Endothelial cell of umbilical vein (primary cell): ENCODE results near the gene GRM6. TPM values are rescaled to one million over a fixed set of nuclear protein-coding genes. Genes with fewer than 3 reads are reported as not detected.

Experiments
- BruUV-seq: library from RNA; stranded (reverse); fragments of 400-500 nt; replicated peaks from 2 replicates; lab custom pipeline; 2021; lab: Mats Ljungman, UMichigan
- CTCF ChIA-PET: fragments of 300-600, 350-600 bp; sonication (Branson Sonifier 250); formaldehyde crosslinking; loops from one replicate; lab custom pipeline; 2021; ENCODE audit warnings: antibody characterized with exemption, inconsistent platforms; lab: Charles Lee
- POLR2A ChIA-PET: fragments of 300-600, 350-600 bp; sonication (Branson Sonifier 250); formaldehyde crosslinking; loops from one replicate; lab custom pipeline; 2021; ENCODE audit warnings: antibody characterized with exemption, inconsistent platforms; lab: Charles Lee
- DNase-seq: peaks from one replicate; pipeline ENCODE4 v3.0.0-alpha.2; 2011; ENCODE audit warnings: low read depth, low spot score
- FAIRE-seq: peaks from 2 replicates; lab custom pipeline; 2011; peaks lifted over from hg19 to GRCh38; lab: Jason Lieb, UNC
- H2AFZ ChIP-seq: 2 replicates; pipeline ENCODE4 v1.6.0; 2012; ENCODE audit warnings: low read depth, low read length, control low read depth, inconsistent platforms
- H3K27ac ChIP-seq: 2 replicates; pipeline ENCODE4 v1.5.1; 2011; ENCODE audit warnings: low read depth, mild to moderate bottlenecking, control low read depth, low read length, moderate library complexity; ENCODE audit not compliant: insufficient read depth
- H3K27me3 ChIP-seq, 2 experiments: 2 replicates each; pipeline versions ENCODE4 v1.6.0 to v1.6.1; 2011; ENCODE audit warnings: low read length in 2 of 2, mixed read lengths in 1 of 2; ENCODE audit not compliant: control insufficient read depth in 2 of 2, insufficient read depth in 2 of 2
- H3K36me3 ChIP-seq, 2 experiments: 2 replicates in 1 of 2; 3 replicates in 1 of 2; pipeline ENCODE4 v1.5.1; 2011; ENCODE audit warnings: low read length in 2 of 2, mild to moderate bottlenecking in 1 of 2, moderate library complexity in 1 of 2; ENCODE audit not compliant: control insufficient read depth in 2 of 2, insufficient read depth in 2 of 2; ENCODE audit errors: extremely low read depth in 1 of 2
- H3K4me1 ChIP-seq: 3 replicates; pipeline ENCODE4 v1.5.1; 2011; ENCODE audit warnings: mild to moderate bottlenecking, low read length; ENCODE audit not compliant: control insufficient read depth, insufficient read depth; ENCODE audit errors: extremely low read depth
- H3K4me2 ChIP-seq: 2 replicates; pipeline ENCODE4 v1.6.1; 2011; ENCODE audit warnings: low read length, control low read depth, mixed read lengths; ENCODE audit not compliant: insufficient read depth
- H3K4me3 ChIP-seq, 3 experiments: fragments of 200-600 bp in 1 of 3; sonication (generic), shearing (Covaris generic) in 1 of 3; replicated peaks in 1 of 3; 2 replicates each; pipeline ENCODE4 v1.5.1; 2011 to 2016; ENCODE audit warnings: control low read depth in 3 of 3, low read length in 3 of 3, mild to moderate bottlenecking in 2 of 3, inconsistent platforms in 1 of 3, low read depth in 1 of 3, moderate library complexity in 1 of 3; ENCODE audit not compliant: insufficient read depth in 1 of 3
- H3K79me2 ChIP-seq: 2 replicates; pipeline ENCODE4 v1.6.0; 2012; ENCODE audit warnings: low read length, inconsistent platforms; ENCODE audit not compliant: control insufficient read depth, insufficient read depth
- H3K9ac ChIP-seq: replicated peaks from 2 replicates; pipeline ENCODE3; 2011; ENCODE audit warnings: low read length, control low read depth; ENCODE audit not compliant: insufficient read depth; ENCODE audit errors: extremely low read depth
- H3K9me1 ChIP-seq: replicated peaks from 3 replicates; pipeline ENCODE4 v1.6.0; 2011; ENCODE audit warnings: mild to moderate bottlenecking, low read length; ENCODE audit not compliant: control insufficient read depth, insufficient read depth; ENCODE audit errors: extremely low read depth
- H3K9me3 ChIP-seq: replicated peaks from 2 replicates; pipeline ENCODE4 v1.5.1; 2012; ENCODE audit warnings: low read length, inconsistent platforms; ENCODE audit not compliant: control insufficient read depth, insufficient read depth
- H4K20me1 ChIP-seq: replicated peaks from 2 replicates; pipeline ENCODE3; 2011; ENCODE audit warnings: mild to moderate bottlenecking, low read length; ENCODE audit not compliant: control insufficient read depth, insufficient read depth; ENCODE audit errors: extremely low read depth
- CTCF ChIP-seq, 2 donors: IDR thresholded peaks; 1 replicate in 1 of 2; 2 replicates in 1 of 2; pipeline ENCODE4 v1.5.1; 2011; ENCODE audit warnings: low read length in 2 of 2, mild to moderate bottlenecking in 2 of 2, moderate library complexity in 2 of 2, control low read depth in 1 of 2, inconsistent platforms in 1 of 2, low read depth in 1 of 2; ENCODE audit not compliant: insufficient read depth in 1 of 2; ENCODE audit errors: extremely low read depth in 1 of 2
- EZH2 ChIP-seq: IDR thresholded peaks from 2 replicates; pipeline ENCODE4 v1.6.1; 2012; ENCODE audit warnings: borderline replicate concordance, low read depth, mild to moderate bottlenecking, moderate library complexity, low read length, inconsistent platforms; ENCODE audit not compliant: severe bottlenecking
- FOS ChIP-seq: IDR thresholded peaks from 2 replicates; pipeline ENCODE4 v1.6.1; 2011; ENCODE audit warnings: mild to moderate bottlenecking, low read length, moderate library complexity, borderline replicate concordance; ENCODE audit not compliant: insufficient read depth
- GATA2 ChIP-seq: IDR thresholded peaks from 2 replicates; pipeline ENCODE4 v1.7.0; 2011; ENCODE audit warnings: low read depth, mild to moderate bottlenecking, moderate library complexity, mixed read lengths, low read length; ENCODE audit not compliant: insufficient read length, insufficient read depth
- JUN ChIP-seq: IDR thresholded peaks from 2 replicates; pipeline ENCODE4 v1.6.1; 2011; ENCODE audit warnings: borderline replicate concordance, low read depth; ENCODE audit not compliant: insufficient read length, insufficient read depth
- MYC ChIP-seq: IDR thresholded peaks from one replicate; pipeline ENCODE4 v1.6.1; 2011; ENCODE audit warnings: mild to moderate bottlenecking, low read depth, low read length
- POLR2A ChIP-seq: IDR thresholded peaks from 2 replicates; pipeline ENCODE4 v1.6.1; 2012; ENCODE audit warnings: low read depth, mild to moderate bottlenecking, control low read depth, low read length
- POLR2AphosphoS5 ChIP-seq: IDR thresholded peaks from 2 replicates; pipeline ENCODE4 v1.6.1; 2012; ENCODE audit warnings: low read depth, mild to moderate bottlenecking, control low read depth, low read length, moderate library complexity; ENCODE audit not compliant: insufficient read depth
- dilution Hi-C: fragments of 300-500 bp; cut with MboI; formaldehyde crosslinking; loops from one replicate; pipeline ENCODE4 v1.15.0; 2019; ENCODE audit warnings: low sequenced_read_pairs; ENCODE audit not compliant: extremely low pct_ligation_motif_present
- intact Hi-C: fragments of 100-400 bp; cut with micrococcal nuclease; formaldehyde crosslinking; loops from one replicate; pipeline ENCODE4 v1.10.0; 2022
- polyA plus RNA-seq, 4 experiments: library from polyadenylated mRNA; depleted of rRNA in 3 of 4; stranded (reverse) in 3 of 4; unstranded in 1 of 4; fragments of >200 nt; gene quantifications; 2 replicates each; pipeline versions ENCODE4 v1.2.1 to v1.2.3, GENCODE V29; 2011 to 2012; ENCODE audit warnings: missing spikeins in 1 of 4
- total RNA-seq: library from RNA; stranded (reverse); gene quantifications from 2 replicates; pipeline ENCODE4 v1.2.3, GENCODE V29; 2021
- TF ChIP-seq, protein P1 (sequence below): IDR thresholded peaks from 2 replicates; pipeline ENCODE4 v1.6.1; 2011; ENCODE audit not compliant: insufficient read depth, insufficient read length

The GRM6 gene
- total and polyA plus RNA-seq, 2 donors (not counting 3 experiments of a cell fraction or from before 2014, with no cell fraction given): not detected

GRCh38 chr5:178997191-178997590 lies 2.1 kb upstream of the GRM6 start:
- no peak overlapping the region for H3K4me2 ChIP-seq
- no peak overlapping the region for H3K4me3 ChIP-seq
- no peaks in the 10 kb centered on the region for H3K36me3 ChIP-seq
- no peak overlapping the region for H3K27ac ChIP-seq
- no TSS peak for BruUV-seq
- intact Hi-C loops: no loop called here
- no peaks in the 10 kb centered on the region for H3K9me1 ChIP-seq
- FAIRE-seq (no peak), DNase-seq (no peak)
- no peak overlapping the region for H2AFZ ChIP-seq
- ChIA-PET POLR2A (no interaction called here), CTCF (no interaction called here)
- H4K20me1 ChIP-seq: no peaks in the 10 kb centered on the region
- dilution Hi-C loops: no loop called here
- no peaks in the 10 kb centered on the region for H3K79me2 ChIP-seq
- no peaks in the 10 kb centered on the region for H3K27me3 ChIP-seq
- TF ChIP-seq EZH2: no peak
- no peak for TF ChIP-seq MYC
- no peak for TF ChIP-seq GATA2
- no peak for TF ChIP-seq POLR2AphosphoS5
- TF ChIP-seq POLR2A: no peak
- TF ChIP-seq CTCF (IDR thresholded peaks at IDR 0.05; ENCODE audit: extremely low read depth in 1 of 2, insufficient read depth in 1 of 2, low read depth in 1 of 2, low read length in 2 of 2): no peak
- TF ChIP-seq FOS: no peak
- no peak for TF ChIP-seq JUN
- TF ChIP-seq, protein P1, sequence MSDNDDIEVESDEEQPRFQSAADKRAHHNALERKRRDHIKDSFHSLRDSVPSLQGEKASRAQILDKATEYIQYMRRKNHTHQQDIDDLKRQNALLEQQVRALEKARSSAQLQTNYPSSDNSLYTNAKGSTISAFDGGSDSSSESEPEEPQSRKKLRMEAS: no peak
- H3K4me1 ChIP-seq: no peaks in the 10 kb centered on the region
- no peaks in the 10 kb centered on the region for H3K9me3 ChIP-seq
- H3K9ac ChIP-seq: no peak overlapping the region
